ENCODE measurements around the gene ACTN1.
"Not testable (repeated sequence)": the region's sequence is repeated elsewhere in the genome, so short reads cannot be mapped to it uniquely, and the experiment has no call there.

GRCh38 chr14:68847640-68848039, 131.5 kb downstream of the ACTN1 start:
- not testable (repeated sequence) for TF ChIP-seq EZH2phosphoT487 (IDR thresholded peaks at IDR 0.05; ENCODE audit: low read depth, severe bottlenecking, unreplicated experiment)
- TF ChIP-seq, protein P1, sequence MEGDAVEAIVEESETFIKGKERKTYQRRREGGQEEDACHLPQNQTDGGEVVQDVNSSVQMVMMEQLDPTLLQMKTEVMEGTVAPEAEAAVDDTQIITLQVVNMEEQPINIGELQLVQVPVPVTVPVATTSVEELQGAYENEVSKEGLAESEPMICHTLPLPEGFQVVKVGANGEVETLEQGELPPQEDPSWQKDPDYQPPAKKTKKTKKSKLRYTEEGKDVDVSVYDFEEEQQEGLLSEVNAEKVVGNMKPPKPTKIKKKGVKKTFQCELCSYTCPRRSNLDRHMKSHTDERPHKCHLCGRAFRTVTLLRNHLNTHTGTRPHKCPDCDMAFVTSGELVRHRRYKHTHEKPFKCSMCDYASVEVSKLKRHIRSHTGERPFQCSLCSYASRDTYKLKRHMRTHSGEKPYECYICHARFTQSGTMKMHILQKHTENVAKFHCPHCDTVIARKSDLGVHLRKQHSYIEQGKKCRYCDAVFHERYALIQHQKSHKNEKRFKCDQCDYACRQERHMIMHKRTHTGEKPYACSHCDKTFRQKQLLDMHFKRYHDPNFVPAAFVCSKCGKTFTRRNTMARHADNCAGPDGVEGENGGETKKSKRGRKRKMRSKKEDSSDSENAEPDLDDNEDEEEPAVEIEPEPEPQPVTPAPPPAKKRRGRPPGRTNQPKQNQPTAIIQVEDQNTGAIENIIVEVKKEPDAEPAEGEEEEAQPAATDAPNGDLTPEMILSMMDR (IDR thresholded peaks at IDR 0.05; ENCODE audit: poor library complexity): not testable (repeated sequence)

Data from hepatocyte (in vitro differentiated cells).